ENCODE measurements around the gene HSF2BP.
"Not testable (repeated sequence)": the region's sequence is repeated elsewhere in the genome, so short reads cannot be mapped to it uniquely, and the experiment has no call there.

The HSF2BP gene

GRCh38 chr21:43701936-43702784, 42.9 kb upstream of the HSF2BP start:
- Histone ChIP-seq H3K4me3 (ENCODE audit: low read depth, low read length) (no peak overlapping the region), H3K36me3 (replicated peaks) (no peaks in the 10 kb centered on the region), H3K27ac (peak overlapping the region; percentile 39), H3K27me3 (replicated peaks) (no peaks in the 10 kb centered on the region)
- DNase-seq, result no peak
- no peak for TF ChIP-seq CTCF (IDR thresholded peaks at IDR 0.05; ENCODE audit: low read depth, low read length, missing control alignments)
- in situ Hi-C loops (cut with HindIII; ENCODE audit: low pct_ligation_motif_present, low sequenced_read_pairs), result no loop called here

GRCh38 chr21:43699933-43700599, 40.8 kb upstream of the HSF2BP start:
- TF ChIP-seq CTCF (IDR thresholded peaks at IDR 0.05; ENCODE audit: low read depth, low read length, missing control alignments), result no peak
- in situ Hi-C loops (cut with HindIII; ENCODE audit: low pct_ligation_motif_present, low sequenced_read_pairs), result no loop called here
- no peak for DNase-seq
- Histone ChIP-seq H3K4me3 (ENCODE audit: low read depth, low read length) (no peak overlapping the region), H3K27ac (no peak overlapping the region), H3K27me3 (replicated peaks) (no peaks in the 10 kb centered on the region), H3K36me3 (replicated peaks) (peaks cover 2% of the 10 kb centered on the region)

GRCh38 chr21:43699492-43699777, 40.1 kb upstream of the HSF2BP start:
- H3K36me3 ChIP-seq (replicated peaks); H3K27me3 ChIP-seq (replicated peaks); H3K27ac ChIP-seq; in situ Hi-C loops (cut with HindIII; ENCODE audit: low pct_ligation_motif_present, low sequenced_read_pairs); H3K4me3 ChIP-seq (ENCODE audit: low read depth, low read length); DNase-seq: not testable (repeated sequence)

GRCh38 chr21:43697758-43698643, 38.7 kb upstream of the HSF2BP start:
- no peaks in the 10 kb centered on the region for H3K27me3 ChIP-seq (replicated peaks)
- H3K4me3 ChIP-seq (ENCODE audit: low read depth, low read length), result no peak overlapping the region
- no peak for DNase-seq
- peaks cover 17% of the 10 kb centered on the region for H3K36me3 ChIP-seq (replicated peaks)
- H3K27ac ChIP-seq, result no peak overlapping the region
- in situ Hi-C loops (cut with HindIII; ENCODE audit: low pct_ligation_motif_present, low sequenced_read_pairs), result no loop called here
- no peak for TF ChIP-seq CTCF (IDR thresholded peaks at IDR 0.05; ENCODE audit: low read depth, low read length, missing control alignments)

- DNase-seq, result no peak
- in situ Hi-C loops (cut with HindIII; ENCODE audit: low pct_ligation_motif_present, low sequenced_read_pairs), result no loop called here
- Histone ChIP-seq H3K27ac (no peak overlapping the region), H3K4me3 (ENCODE audit: low read depth, low read length) (no peak overlapping the region), H3K36me3 (replicated peaks) (peaks cover 30% of the 10 kb centered on the region), H3K27me3 (replicated peaks) (no peaks in the 10 kb centered on the region)
- TF ChIP-seq CTCF (IDR thresholded peaks at IDR 0.05; ENCODE audit: low read depth, low read length, missing control alignments), result no peak
Measured at GRCh38 chr21:43696214-43696613, 36.9 kb upstream of the HSF2BP start.

Measured in brain microvascular endothelial cell (primary cell).